ENCODE data around the gene USP21.

DNA sequence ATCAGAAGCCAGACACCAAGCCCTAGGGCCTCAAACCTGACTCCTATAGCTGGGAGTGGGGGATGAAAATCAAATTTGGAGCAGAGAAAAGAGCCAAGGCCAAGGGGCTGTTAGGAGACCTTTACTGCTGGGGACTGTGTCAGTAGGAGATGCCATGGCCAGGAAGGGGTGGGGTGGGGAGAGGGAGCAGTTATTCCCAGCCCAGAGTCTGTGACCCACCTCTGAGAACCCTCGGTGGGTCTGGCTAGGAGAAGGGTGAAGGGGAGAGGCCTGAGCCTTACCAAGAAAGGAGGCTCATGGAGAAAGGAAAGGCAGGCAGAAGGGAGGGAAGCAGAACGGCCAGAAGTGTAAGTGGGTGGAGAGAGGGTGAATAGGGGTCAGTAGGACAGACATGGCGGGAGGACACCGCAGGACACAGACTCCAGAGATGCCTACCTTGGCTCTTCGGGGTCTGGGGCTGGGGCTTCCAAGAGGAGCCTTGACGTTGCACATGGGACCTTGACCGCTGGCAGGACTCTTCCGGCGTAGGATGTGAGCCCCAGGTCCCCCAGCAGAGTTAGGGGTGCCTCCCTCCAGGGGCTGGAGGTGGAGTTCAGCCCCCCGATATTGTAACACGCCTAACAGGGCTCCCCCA lies 38.4 kb downstream of the USP21 start:
- TF ChIP-seq, protein P1, sequence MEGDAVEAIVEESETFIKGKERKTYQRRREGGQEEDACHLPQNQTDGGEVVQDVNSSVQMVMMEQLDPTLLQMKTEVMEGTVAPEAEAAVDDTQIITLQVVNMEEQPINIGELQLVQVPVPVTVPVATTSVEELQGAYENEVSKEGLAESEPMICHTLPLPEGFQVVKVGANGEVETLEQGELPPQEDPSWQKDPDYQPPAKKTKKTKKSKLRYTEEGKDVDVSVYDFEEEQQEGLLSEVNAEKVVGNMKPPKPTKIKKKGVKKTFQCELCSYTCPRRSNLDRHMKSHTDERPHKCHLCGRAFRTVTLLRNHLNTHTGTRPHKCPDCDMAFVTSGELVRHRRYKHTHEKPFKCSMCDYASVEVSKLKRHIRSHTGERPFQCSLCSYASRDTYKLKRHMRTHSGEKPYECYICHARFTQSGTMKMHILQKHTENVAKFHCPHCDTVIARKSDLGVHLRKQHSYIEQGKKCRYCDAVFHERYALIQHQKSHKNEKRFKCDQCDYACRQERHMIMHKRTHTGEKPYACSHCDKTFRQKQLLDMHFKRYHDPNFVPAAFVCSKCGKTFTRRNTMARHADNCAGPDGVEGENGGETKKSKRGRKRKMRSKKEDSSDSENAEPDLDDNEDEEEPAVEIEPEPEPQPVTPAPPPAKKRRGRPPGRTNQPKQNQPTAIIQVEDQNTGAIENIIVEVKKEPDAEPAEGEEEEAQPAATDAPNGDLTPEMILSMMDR (IDR thresholded peaks at IDR 0.05) = no peak
- no peak for TF ChIP-seq POLR2AphosphoS5 (IDR thresholded peaks at IDR 0.05)
